Activated T-cell treated with anti-CD3 and anti-CD28 coated beads, Interleukin-2, amount 50 U/mL, for 48 hours (primary cell): Measurements from ENCODE around the gene BMX.

Source experiments
- DNase-seq, 2 experiments: peaks; one replicate each; pipeline ENCODE4 v3.0.0-alpha.2; 2020

The BMX gene

GRCh38 chrX:15576019-15576418, 75.4 kb downstream of the BMX start:
- DNase-seq = no peak

- DNase-seq = no peak
These were observed 79.5 kb downstream of the BMX start for GRCh38 chrX:15579778-15580747.

GRCh38 chrX:15594371-15594770, 93.8 kb downstream of the BMX start:
- DNase-seq = no peak

- no peak for DNase-seq
These were observed 97.4 kb downstream of the BMX start for GRCh38 chrX:15598026-15598425.

- DNase-seq = no peak
These were observed 98.9 kb downstream of the BMX start for GRCh38 chrX:15599461-15599860.

GRCh38 chrX:15600049-15600448, 99.4 kb downstream of the BMX start:
- DNase-seq = no peak

- no peak for DNase-seq
These were observed 100.1 kb downstream of the BMX start, which contains the start of gene ACE2 for GRCh38 chrX:15600745-15601144. TSS of gene ACE2 (minus strand) at chrX:15600960. CDS start at chrX:15600911, 49 bp downstream.

- no peak for DNase-seq
These were observed 101.3 kb downstream of the BMX start for GRCh38 chrX:15601932-15602331.

- DNase-seq = no peak
These were observed 102.2 kb downstream of the BMX start for GRCh38 chrX:15602761-15603160.

- DNase-seq = no peak
These were observed 104.6 kb downstream of the BMX start for GRCh38 chrX:15605226-15605625.
